Mesenchymal stem cell (in vitro differentiated cells and primary cell): ENCODE results near the gene OR1I1.
A peak's percentile ranks its signal among the peaks of the same experiment; 100 is the strongest.

Source experiments
- DNase-seq: peaks from one replicate; pipeline ENCODE4 v3.0.0-alpha.2; 2013
- H2AFZ ChIP-seq: one replicate; pipeline ENCODE4 v1.6.1; 2013; ENCODE audit warnings: low read depth, mild to moderate bottlenecking, control low read depth, inconsistent platforms, low read length, moderate library complexity
- H2AK5ac ChIP-seq: 2 replicates; pipeline ENCODE4 v1.6.1; 2013; ENCODE audit warnings: low read length, moderate library complexity, mild to moderate bottlenecking, inconsistent platforms; ENCODE audit not compliant: severe bottlenecking
- H2BK120ac ChIP-seq: one replicate; pipeline ENCODE4 v1.6.1; 2013; ENCODE audit warnings: low read depth, mild to moderate bottlenecking, inconsistent platforms, low read length, moderate library complexity
- H2BK12ac ChIP-seq, 2 experiments: one replicate each; pipeline ENCODE4 v1.6.1; 2013; ENCODE audit warnings: inconsistent platforms in 2 of 2, low read length in 2 of 2, mild to moderate bottlenecking in 2 of 2, moderate library complexity in 2 of 2, control low read depth in 1 of 2
- H2BK15ac ChIP-seq: one replicate; pipeline ENCODE4 v1.6.1; 2013; ENCODE audit warnings: mild to moderate bottlenecking, low read depth, inconsistent platforms; ENCODE audit not compliant: poor library complexity, severe bottlenecking
- H2BK5ac ChIP-seq: 2 replicates; pipeline ENCODE4 v1.6.1; 2013; ENCODE audit warnings: low read depth, mild to moderate bottlenecking, low read length, control low read depth, inconsistent platforms; ENCODE audit not compliant: poor library complexity, severe bottlenecking
- H3K14ac ChIP-seq, 2 experiments: one replicate each; pipeline ENCODE4 v1.6.1; 2013; ENCODE audit warnings: inconsistent platforms in 2 of 2, low read length in 2 of 2, control low read depth in 1 of 2, mild to moderate bottlenecking in 1 of 2, moderate library complexity in 1 of 2
- H3K18ac ChIP-seq, 2 experiments: one replicate each; pipeline ENCODE4 v1.6.1; 2013; ENCODE audit warnings: inconsistent platforms in 2 of 2, low read length in 2 of 2, control low read depth in 1 of 2, low read depth in 1 of 2, mild to moderate bottlenecking in 1 of 2
- H3K23ac ChIP-seq, 2 experiments: one replicate each; pipeline ENCODE4 v1.6.1; 2013; ENCODE audit warnings: inconsistent platforms in 2 of 2, low read length in 2 of 2, mild to moderate bottlenecking in 2 of 2, moderate library complexity in 2 of 2, control low read depth in 1 of 2
- H3K27ac ChIP-seq: 2 replicates; pipeline ENCODE4 v1.5.1; 2013; ENCODE audit warnings: mild to moderate bottlenecking, moderate library complexity, low read length, control low read depth, inconsistent platforms; ENCODE audit not compliant: poor library complexity, severe bottlenecking
- H3K27me3 ChIP-seq, 2 experiments: 2 replicates each; pipeline versions ENCODE4 v1.6.1 to v1.7.0; 2013; ENCODE audit warnings: low read length in 2 of 2, mild to moderate bottlenecking in 2 of 2, moderate library complexity in 2 of 2, control low read depth in 1 of 2, inconsistent platforms in 1 of 2; ENCODE audit not compliant: control insufficient read depth in 1 of 2, insufficient read depth in 1 of 2
- H3K36me3 ChIP-seq, 2 experiments: 2 replicates each; pipeline versions ENCODE4 v1.6.1 to v1.7.0; 2013; ENCODE audit warnings: low read length in 2 of 2, control low read depth in 1 of 2, inconsistent platforms in 1 of 2, low read depth in 1 of 2, mild to moderate bottlenecking in 1 of 2; ENCODE audit not compliant: insufficient read depth in 2 of 2, control insufficient read depth in 1 of 2
- H3K4ac ChIP-seq, 2 experiments: one replicate each; pipeline ENCODE4 v1.6.1; 2013; ENCODE audit warnings: inconsistent platforms in 2 of 2, low read length in 2 of 2, mild to moderate bottlenecking in 2 of 2, moderate library complexity in 2 of 2, control low read depth in 1 of 2, low read depth in 1 of 2
- H3K4me1 ChIP-seq: 2 replicates; pipeline ENCODE4 v1.6.1; 2013; ENCODE audit warnings: low read depth, low read length, control low read depth; ENCODE audit not compliant: control insufficient read depth, insufficient read depth
- H3K4me2 ChIP-seq: 2 replicates; pipeline ENCODE4 v1.6.1; 2013; ENCODE audit warnings: low read length, mild to moderate bottlenecking, inconsistent platforms; ENCODE audit not compliant: poor library complexity, severe bottlenecking
- H3K4me3 ChIP-seq, 2 experiments: 2 replicates each; pipeline versions ENCODE4 v1.5.1 to v1.7.0; 2013; ENCODE audit warnings: low read length in 2 of 2, mild to moderate bottlenecking in 2 of 2, control low read depth in 1 of 2, low read depth in 1 of 2; ENCODE audit not compliant: insufficient read depth in 1 of 2
- H3K79me1 ChIP-seq: replicated peaks from 2 replicates; pipeline ENCODE4 v1.6.1; 2013; ENCODE audit warnings: mild to moderate bottlenecking, control low read depth, low read length, inconsistent platforms; ENCODE audit not compliant: poor library complexity, severe bottlenecking
- H3K9ac ChIP-seq: 2 replicates; pipeline ENCODE4 v1.7.0; 2013; ENCODE audit warnings: mild to moderate bottlenecking, low read length, moderate library complexity
- H3K9me3 ChIP-seq: 2 replicates; pipeline ENCODE4 v1.7.0; 2013; ENCODE audit warnings: mild to moderate bottlenecking, low read length; ENCODE audit not compliant: control insufficient read depth
- H4K8ac ChIP-seq: one replicate; pipeline ENCODE4 v1.6.1; 2013; ENCODE audit warnings: inconsistent platforms, mild to moderate bottlenecking, low read length, moderate library complexity
- H4K91ac ChIP-seq: one replicate; pipeline ENCODE4 v1.6.1; 2013; ENCODE audit warnings: mild to moderate bottlenecking, low read length, inconsistent platforms
- WGBS: methylation state at CpG from one replicate; pipeline ENCODE4 v1.1.7; 2013; ENCODE audit warnings: mixed read lengths; 5-methylcytosine and 5-hydroxymethylcytosine counted together

Gene OR1I1

GRCh38 chr19:15122331-15123030 lies 40.5 kb downstream of the OR1I1 start:
- H3K4ac ChIP-seq, result no peak overlapping the region
- H3K79me1 ChIP-seq, result peaks cover 41% of the 10 kb centered on the region
- no peak overlapping the region for H2BK12ac ChIP-seq
- no peak overlapping the region for H3K27ac ChIP-seq
- no peak overlapping the region for H2AFZ ChIP-seq
- no peak overlapping the region for H2BK15ac ChIP-seq
- no peak for DNase-seq
- H3K14ac ChIP-seq, result no peak overlapping the region
- H3K27me3 ChIP-seq, result no peaks in the 10 kb centered on the region
- no peak overlapping the region for H2BK5ac ChIP-seq
- H3K9ac ChIP-seq, result no peak overlapping the region
- no peak overlapping the region for H3K18ac ChIP-seq
- H4K8ac ChIP-seq, result no peak overlapping the region
- no peak overlapping the region for H2AK5ac ChIP-seq
- H3K23ac ChIP-seq, result no peak overlapping the region
- no peak overlapping the region for H3K4me3 ChIP-seq
- no peak overlapping the region for H4K91ac ChIP-seq
- no peak overlapping the region for H3K4me2 ChIP-seq
- peaks cover 52 to 55% of the 10 kb centered on the region in 2 experiments for H3K36me3 ChIP-seq
- H3K9me3 ChIP-seq, result peaks cover 4% of the 10 kb centered on the region
- WGBS, result 97% methylated on average over 19 of the region's 21 CpGs
- H3K4me1 ChIP-seq, result peaks cover 16% of the 10 kb centered on the region
- H2BK120ac ChIP-seq, result no peak overlapping the region

GRCh38 chr19:15123031-15123890 lies 41.2 kb downstream of the OR1I1 start:
- no peak overlapping the region for H2BK15ac ChIP-seq
- no peak overlapping the region for H4K8ac ChIP-seq

GRCh38 chr19:15123900-15124299 lies 41.9 kb downstream of the OR1I1 start:
- Histone ChIP-seq H3K4me2 (peak overlapping the region; percentile 73), H2BK120ac (no peak overlapping the region), H3K27me3 (no peaks in the 10 kb centered on the region), H2AK5ac (no peak overlapping the region), H3K4me3 (peak overlapping the region in 1 of 2 experiments; percentile 97), H3K9me3 (peaks cover 2% of the 10 kb centered on the region), H3K14ac (no peak overlapping the region), H3K23ac (no peak overlapping the region), H3K4me1 (peaks cover 16% of the 10 kb centered on the region), H3K79me1 (peaks cover 30% of the 10 kb centered on the region), H2BK5ac (no peak overlapping the region), H2AFZ (no peak overlapping the region), H3K36me3 (peaks cover 38 to 41% of the 10 kb centered on the region in 2 experiments), H3K18ac (no peak overlapping the region), H3K27ac (no peak overlapping the region), H3K4ac (no peak overlapping the region), H2BK12ac (no peak overlapping the region), H4K8ac (no peak overlapping the region), H3K9ac (peak overlapping the region; percentile 94), H2BK15ac (no peak overlapping the region), H4K91ac (no peak overlapping the region)
- 91% methylated on average over 4 of the region's 5 CpGs for WGBS
- no peak for DNase-seq

More at GRCh38 chr19:15123031-15123890, 41.2 kb downstream of the OR1I1 start:
- H3K14ac ChIP-seq, result no peak overlapping the region
- no peak overlapping the region for H3K23ac ChIP-seq
- H3K27ac ChIP-seq, result no peak overlapping the region
- H3K9me3 ChIP-seq, result peaks cover 4% of the 10 kb centered on the region
- H3K27me3 ChIP-seq, result no peaks in the 10 kb centered on the region
- 97% methylated on average over 22 of the region's 22 CpGs for WGBS
- no peak for DNase-seq
- H3K4me2 ChIP-seq, result no peak overlapping the region
- no peak overlapping the region for H2BK5ac ChIP-seq
- no peak overlapping the region for H2AK5ac ChIP-seq
- H2BK120ac ChIP-seq, result no peak overlapping the region
- H3K4me1 ChIP-seq, result peaks cover 16% of the 10 kb centered on the region
- H3K4me3 ChIP-seq, result peak overlapping the region in 1 of 2 experiments; percentile 97
- H3K79me1 ChIP-seq, result peaks cover 34% of the 10 kb centered on the region
- H3K36me3 ChIP-seq, result peaks cover 45 to 47% of the 10 kb centered on the region in 2 experiments
- no peak overlapping the region for H4K91ac ChIP-seq
- no peak overlapping the region for H2AFZ ChIP-seq
- no peak overlapping the region for H3K4ac ChIP-seq
- no peak overlapping the region for H3K9ac ChIP-seq
- no peak overlapping the region for H2BK12ac ChIP-seq
- H3K18ac ChIP-seq, result no peak overlapping the region
